Hindlimb muscle (tissue), 1 donor: ENCODE data around the gene AIG1. TPM values are rescaled to one million over a fixed set of nuclear protein-coding genes. Genes with fewer than 3 reads are reported as not detected.
"Not testable (repeated sequence)": the region's sequence is repeated elsewhere in the genome, so short reads cannot be mapped to it uniquely, and the experiment has no call there.

Source experiments
- DNase-seq: peaks from one replicate; pipeline ENCODE4 v3.0.0-alpha.2; 2013
- polyA plus RNA-seq: library from polyadenylated mRNA; unstranded; fragments of 120-200 nt; gene quantifications from one replicate; pipeline ENCODE4 v1.2.1, GENCODE V29; 2013; ENCODE audit not compliant: insufficient read length

AIG1 gene
- polyA plus RNA-seq, 1 donor: 35.9 TPM

DNA sequence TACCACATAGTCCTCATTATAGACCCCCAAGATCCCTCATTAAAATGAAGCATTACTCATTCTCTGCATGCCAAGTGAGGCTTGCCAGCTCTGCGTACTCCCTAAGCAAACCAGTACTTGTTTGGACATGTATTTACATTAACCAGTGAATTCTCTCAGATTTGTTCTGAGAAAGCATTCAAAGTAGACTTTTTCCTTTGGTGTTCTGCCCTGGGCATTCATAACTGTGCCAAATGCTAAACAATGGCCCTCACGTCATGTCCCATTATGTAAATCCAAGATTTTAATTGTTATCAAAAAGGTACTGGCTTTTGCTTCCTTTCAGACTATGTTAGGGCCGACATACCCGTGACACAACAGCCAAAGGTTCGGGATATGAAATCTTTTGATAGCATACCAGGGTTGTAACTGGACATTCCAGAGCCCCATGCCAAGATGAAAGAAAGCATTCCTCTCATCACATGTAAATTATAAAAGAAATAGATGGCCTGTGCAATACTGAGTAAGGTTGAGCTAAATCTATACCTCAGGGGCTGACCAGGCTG is 225.6 kb downstream of the AIG1 start:
- DNase-seq: no peak

GRCh38 chr6:143288923-143289322 is 228.2 kb downstream of the AIG1 start:
- no peak for DNase-seq

DNA sequence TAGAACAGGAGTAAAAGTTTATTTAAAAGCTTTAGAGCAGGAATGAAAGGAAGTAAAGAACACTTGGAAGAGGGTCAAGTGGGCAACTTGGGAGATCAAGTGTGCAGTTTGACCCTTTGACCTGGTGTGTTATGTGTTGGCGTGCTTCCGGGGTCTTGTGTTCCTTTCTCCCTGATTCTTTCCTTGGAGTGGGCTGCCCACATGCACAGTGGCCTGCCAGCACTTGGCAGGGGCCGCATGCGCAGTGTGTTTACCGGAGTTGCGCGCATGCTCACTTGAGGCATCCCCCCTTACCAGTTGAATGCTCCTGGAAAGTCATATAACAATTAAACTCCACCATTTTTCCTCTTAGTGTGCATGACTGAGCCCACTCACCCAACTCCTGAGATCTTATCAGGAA is 229.5 kb downstream of the AIG1 start:
- no peak for DNase-seq

DNA sequence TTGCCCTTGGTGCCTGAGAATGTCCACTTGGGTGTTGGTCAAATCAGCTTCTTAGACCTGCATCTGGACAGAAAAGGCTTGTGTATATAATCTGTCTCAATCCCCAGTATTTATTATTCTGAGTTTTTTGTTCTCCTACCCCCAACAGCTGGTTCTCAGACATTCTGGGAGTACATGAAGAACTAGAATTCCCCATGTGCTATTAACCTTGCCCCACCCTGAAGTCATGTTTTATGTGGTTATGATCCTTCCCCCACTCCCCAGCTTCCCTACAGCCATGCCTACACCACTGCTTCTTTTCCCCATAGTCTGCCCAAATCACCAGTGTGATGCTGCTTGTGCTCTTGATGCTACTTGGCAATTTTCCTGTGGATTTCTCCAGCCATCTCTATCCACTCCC is 232.8 kb downstream of the AIG1 start:
- no peak for DNase-seq

DNA sequence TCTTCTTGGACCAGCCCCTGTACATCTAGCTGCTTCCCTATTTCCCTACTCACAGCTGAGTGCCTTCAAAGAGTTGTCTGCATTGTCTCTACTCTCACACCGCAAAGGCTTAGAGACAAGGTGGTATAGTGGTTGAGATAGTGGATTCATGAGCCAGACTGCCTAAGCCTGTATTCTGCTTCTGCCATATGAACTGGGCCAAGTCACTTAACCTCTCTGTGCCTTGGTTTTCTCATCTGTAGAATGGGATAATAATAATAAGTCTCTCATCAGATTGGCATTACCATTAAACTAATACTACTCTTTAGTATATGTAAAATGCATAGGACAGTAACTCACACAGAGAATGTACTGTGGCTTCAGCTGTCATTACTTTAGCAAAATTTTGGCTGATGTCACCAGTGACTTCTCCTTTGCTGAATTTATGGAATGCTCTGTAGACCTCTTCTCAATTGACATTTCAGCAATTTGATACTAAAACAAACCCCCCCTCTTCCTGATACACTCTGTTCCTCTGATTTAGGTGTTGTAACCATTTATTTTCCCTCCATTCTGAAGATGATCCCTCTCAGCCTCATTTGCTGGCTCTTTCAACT is 233.7 kb downstream of the AIG1 start:
- DNase-seq: no peak

- no peak for DNase-seq
Measured at GRCh38 chr6:143295932-143296331, 235.2 kb downstream of the AIG1 start.

DNA sequence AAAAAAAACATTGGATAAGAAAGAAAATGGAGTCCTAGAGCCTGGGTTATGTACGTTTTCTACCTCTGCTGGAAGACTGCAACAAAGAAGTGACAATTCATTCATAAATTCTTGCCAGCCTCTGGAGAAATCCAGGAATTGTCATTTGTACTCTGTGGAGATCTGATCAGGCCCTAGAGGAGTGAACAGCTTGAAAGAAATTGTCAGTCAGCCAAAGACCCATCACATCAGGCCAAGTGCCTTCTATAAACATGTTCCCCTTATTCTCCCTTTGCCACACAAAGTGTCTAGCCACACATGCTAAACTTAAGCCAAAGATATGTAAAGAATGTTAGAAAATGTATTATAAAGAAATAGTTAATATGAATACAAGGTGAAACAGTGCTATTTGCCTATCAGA is 237.4 kb downstream of the AIG1 start:
- DNase-seq: no peak

DNA sequence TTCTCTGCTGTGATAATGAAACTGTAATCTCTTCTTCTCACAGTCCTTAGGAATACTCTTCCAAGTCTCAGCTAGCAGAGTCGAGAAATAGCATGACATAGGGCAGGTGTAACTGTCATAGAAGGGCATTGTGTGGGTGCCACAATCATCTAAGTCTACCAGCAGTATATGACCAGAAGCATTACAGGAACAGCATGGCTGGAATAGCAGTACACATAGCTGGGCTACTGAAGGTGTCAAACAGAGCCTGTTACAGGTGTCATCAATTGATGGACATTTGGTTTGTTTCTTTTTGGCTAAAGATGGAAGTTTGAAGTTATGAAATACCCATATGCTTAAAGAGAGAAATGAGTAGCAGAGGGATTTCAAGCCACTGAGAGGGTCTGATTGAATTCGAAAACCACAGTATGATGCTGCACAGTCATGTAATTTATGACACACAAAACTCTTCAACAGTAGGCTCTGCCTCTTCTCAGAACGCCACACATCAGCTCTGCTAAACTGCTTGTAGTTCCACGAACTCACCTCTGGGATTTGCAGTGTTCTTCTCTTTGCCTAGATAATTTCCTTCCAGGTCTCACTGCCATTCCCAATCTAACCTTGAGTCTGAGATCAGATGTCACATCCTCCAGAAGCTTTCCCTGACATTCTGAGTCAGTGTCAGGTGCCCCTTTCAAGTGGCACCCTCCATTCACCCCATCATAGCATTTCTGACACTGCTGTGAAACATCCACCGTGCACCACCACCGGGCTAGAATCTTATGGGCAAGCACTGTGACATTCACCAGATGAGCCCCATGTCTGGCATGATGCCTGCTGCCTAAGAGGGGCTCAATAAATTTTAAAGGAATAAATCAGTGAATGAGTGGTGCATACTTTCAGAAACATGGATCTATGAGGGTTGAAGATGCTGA is 238.8 kb downstream of the AIG1 start:
- DNase-seq: no peak

DNA sequence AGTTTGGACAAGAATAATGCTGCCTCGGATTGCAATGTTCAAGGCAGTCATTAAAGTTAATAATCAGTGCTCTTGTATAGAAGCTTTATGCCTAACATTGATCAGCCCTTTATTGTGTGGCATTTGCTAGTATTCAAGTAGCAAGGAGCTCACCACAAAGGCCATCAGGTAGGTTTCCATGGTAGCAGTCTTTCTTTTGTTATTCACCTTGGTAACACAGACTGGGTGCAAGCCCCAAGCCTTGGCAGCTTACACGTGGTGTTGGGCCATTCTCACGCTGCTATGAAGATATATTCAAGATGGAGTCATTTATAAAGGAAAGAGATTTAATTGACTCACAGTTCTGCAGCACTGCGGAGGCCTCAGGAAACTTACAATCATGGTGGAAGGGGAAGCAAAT is 240.5 kb downstream of the AIG1 start:
- no peak for DNase-seq

- DNase-seq: not testable (repeated sequence)
Measured at GRCh38 chr6:143307760-143308159, 247.1 kb downstream of the AIG1 start.

- DNase-seq: no peak
Measured at GRCh38 chr6:143313163-143313562, 252.5 kb downstream of the AIG1 start.

DNA sequence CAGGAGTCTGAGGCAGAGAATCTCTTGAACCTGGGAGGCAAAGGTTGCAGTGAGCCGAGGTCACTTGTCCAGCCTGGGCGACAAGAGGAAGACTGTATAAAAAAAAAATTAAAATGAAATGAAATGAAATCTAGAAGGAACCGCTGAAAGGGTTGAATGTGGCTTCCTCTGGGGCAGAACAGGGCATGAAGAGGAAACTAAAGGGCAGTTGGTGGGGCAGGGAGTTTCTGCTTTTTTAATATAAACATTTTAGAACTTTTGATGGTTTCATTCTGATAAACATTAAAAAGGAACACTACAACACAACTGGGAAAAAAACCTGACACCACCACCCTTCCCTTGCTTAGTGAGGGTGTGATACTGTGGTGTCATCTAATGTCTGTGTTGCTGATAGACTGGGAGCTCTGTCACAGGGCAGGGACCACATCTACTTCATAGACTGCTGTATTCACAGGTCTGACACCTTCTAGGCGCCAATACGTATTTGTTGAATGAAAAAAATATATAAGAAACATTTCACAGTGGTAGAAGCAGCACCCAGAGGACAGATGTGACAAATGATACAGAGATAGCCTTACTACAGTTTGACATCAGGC is 260.9 kb downstream of the AIG1 start:
- DNase-seq: no peak

DNA sequence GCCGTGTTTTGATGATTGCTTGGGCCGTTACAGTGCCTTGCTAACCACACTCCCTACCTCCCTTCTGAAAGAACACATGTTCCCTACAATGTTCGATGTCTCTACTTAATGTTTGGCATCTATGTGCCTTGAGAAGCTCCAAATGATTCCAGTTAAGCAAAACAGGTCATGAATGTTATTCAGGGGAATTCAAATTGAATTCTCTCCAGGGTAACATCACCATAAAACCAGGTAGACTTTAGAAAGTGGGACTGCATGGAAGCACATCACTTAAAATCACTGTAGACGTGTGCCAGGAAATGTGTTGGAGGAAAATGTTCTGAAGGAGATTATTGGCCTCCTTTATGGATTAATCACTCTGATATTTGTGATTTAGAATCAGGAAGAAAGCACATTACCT is 261.7 kb downstream of the AIG1 start:
- DNase-seq: no peak

- no peak for DNase-seq
Measured at GRCh38 chr6:143323729-143324470, 263.2 kb downstream of the AIG1 start.

DNA sequence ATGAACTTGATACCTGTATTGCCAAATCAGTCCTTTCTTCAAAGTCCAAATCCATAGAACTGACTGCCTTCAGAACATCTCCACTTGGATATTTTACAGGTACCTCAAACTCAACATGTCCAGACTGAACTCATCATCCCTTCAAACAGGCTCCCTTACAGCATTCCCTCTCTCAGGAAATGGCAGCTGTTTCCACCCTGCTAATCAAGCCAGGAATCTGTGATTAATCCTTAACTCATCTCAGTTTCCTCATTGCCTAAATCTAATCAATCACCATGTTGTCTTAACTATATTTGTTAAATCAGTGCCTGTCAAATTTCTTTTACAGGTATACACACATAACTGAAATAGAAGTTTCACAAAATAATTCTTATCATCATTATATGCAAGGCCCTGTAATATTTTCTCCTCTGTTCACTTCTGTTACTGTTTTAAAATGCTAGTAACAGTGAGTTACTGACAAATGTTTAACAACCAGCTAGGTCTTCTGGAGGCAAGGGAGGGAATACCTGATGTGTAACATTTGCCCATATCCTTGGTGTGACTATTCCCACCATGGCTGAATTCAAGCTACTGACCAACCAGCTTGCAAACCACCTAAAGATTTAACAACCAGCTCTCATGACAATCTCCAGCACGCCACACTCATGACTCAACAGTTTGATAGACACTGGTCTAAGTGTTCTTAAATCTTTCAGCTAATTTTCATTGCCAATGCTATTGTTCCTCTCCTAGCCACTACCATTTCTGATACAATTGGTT is 264.9 kb downstream of the AIG1 start:
- DNase-seq: no peak

DNA sequence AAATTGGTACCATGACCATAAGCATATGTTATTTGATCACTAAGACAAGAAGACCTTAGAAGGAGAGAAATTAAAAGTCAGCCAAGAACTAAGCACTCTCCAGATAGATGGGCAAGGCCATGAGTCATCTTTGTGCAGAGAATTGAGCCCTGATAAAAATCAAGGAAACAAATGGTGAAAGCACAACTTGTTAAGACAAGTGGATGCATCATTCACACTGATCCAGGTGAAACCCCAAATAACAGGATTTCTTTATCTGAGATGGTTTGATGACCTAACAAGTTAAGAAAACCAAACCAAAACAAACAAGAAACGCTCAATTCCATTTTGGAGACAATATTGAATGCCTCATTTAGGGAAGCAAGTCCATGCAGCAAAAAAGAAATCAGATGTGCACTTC is 268.2 kb downstream of the AIG1 start:
- no peak for DNase-seq

DNA sequence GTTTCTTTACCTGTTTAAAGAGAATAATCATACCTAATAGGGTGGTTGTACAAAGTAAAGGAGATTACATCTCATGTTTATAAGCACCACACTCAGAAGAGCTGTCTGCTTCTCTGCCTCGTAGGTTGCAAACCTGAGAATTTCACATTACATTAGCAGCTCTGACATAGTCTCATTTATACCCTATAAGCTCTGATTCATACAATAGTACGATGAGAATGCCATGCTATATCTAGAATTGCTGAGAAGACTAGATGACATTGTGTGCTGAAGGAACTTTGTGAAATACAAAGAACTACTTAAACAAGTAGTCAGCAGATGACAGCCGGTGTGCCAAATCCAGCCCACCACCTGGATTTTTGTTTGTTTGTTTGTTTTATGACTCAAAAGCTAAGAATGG is 268.6 kb downstream of the AIG1 start:
- no peak for DNase-seq

DNA sequence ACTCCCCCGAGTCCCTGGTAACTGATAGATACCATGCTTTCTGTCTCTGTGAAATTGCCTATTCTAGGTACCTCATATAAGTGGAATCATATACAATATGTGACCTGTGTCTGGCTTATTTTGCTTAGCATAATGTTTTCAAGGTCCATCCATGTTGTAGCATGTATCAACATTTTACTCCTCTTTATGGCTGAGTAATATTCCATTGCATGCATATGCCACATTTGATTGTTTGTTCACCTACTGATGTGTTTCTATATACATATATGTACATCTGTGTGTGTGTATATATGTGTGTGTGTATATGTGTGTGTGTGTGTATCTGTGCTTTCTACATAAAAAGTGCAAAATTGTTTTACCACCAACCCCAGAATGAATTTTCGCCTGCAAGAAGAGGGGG is 270.7 kb downstream of the AIG1 start:
- DNase-seq: no peak

DNA sequence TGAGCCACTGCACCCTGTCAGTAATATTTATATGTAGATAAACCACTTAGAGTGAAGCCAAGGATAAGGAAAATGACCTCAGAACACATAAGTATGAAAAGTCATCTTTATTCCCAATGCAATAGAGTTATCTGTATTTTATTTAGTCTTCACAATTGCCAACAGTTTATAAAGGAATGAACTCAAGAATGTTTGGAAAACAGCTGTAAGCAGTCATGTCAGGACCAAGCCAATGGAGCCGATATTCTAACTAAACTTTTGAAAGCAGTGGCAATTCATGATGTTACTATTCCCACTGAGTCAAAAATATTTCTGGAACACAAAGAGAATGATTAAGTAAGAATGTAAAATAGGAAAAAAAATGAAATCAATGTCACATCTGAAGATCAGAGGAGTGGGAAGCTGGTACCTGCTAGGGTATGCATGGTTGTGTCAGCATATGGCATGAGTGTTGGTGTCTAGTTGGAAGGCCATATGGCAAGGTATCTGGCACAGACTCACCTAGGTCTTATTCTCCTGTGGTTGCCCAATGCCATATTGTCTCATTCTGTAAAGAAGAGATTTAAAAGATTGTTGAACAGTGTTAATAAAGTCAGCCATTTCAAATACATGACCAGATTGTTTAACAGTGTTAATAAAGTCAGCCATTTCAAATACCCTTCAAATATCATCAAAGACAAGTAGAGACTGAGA is 271.6 kb downstream of the AIG1 start:
- DNase-seq: no peak

- no peak for DNase-seq
Measured at GRCh38 chr6:143333081-143333480, 272.4 kb downstream of the AIG1 start.

DNA sequence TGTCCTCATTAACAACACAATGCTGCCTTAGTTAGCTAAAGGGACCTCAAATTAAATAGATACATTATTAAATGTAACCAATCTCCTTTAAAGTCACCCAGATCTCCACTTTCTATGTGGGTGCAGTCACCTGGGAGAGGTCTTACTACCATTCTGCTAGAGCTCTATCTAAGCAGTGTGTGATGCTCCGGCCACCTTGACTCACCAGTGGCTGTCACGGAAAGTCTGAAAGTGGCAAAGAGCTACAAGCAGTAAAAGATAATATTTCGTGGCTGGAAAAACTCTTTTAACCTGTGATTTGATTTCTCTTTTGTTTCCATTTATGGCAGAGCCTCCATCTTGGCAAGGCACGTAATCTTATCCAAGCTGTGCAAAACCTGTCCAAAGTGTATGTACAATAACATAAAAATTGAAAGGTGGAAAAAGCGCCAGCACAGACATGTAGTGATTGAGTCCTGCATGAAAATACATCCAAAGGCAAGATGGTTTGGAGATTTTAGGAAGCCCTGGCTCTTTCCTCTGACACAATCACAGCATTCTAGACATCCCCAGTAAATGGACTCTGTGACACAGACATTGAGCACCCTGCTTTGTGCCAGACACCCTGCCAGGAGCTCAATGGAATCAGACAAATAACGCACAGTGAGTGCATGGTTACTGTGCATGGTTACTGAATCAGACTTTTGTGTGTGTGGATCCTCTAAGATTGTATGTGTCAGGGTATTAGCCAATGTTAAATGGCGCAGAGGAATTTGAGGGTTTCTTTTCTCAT is 273.2 kb downstream of the AIG1 start:
- no peak for DNase-seq
